Measurements from ENCODE around the gene TEX52.

GRCh38 chr12:2812290-2813213 is 44.3 kb downstream of the TEX52 start, which contains the start of gene ITFG2:
- TF ChIP-seq CTCF (conservative IDR thresholded peaks at IDR 0.05; ENCODE audit: low read length) (no peak), EZH2phosphoT487 (IDR thresholded peaks at IDR 0.05; ENCODE audit: borderline replicate concordance, low read depth, low read length) (no peak)

Data from OCI-LY7 (cell line).